ENCODE data around the gene PSMB9. TPM values are rescaled to one million over a fixed set of nuclear protein-coding genes. Genes with fewer than 3 reads are reported as not detected.

Gene PSMB9
- total RNA-seq, 2 donors from 2014 or later, result 43.0 to 66.0 TPM

DNA sequence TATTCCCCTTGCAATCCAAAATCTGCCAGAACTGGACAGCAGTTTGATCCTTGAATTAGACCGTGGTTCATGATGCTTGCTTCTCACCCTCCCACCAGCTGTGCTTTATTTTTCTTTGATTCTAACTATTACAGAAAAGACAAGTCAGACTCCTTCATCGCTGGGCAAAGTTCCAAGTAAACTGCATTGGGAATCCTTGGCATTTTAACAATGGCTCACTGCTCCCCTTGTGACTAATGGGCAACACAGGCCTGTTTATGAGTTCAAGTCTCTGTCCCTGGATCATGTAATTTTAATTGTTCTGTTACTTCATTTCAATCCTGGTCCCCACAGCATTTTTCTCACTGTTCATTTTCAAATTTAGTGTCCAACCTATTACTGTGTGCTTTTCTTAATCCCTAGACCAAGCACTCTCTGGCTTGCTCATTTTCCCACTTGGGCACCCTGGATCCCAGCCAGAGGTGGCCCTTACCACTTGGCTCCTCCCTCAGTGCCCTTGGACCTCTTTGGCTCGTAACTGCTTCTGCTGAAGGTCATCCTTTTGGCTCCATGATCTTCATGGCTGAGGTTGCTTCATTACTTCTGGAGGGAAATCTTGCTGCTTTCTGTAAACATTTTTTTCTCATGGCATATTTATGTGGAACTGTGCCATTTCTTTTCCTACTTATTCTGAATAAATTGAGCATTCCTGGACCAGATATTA is 32.8 kb downstream of the PSMB9 start:
- Histone ChIP-seq H3K27me3 (no peaks in the 10 kb centered on the region), H3K36me3 (no peaks in the 10 kb centered on the region), H3K4me3 (no peak overlapping the region), H3K9me3 (no peaks in the 10 kb centered on the region), H3K9ac (ENCODE audit: low read depth in 2 of 2, low read length in 2 of 2) (no peak overlapping the region), H3K4me1 (no peaks in the 10 kb centered on the region), H3K27ac (no peak overlapping the region)
- TF ChIP-seq, protein P1, sequence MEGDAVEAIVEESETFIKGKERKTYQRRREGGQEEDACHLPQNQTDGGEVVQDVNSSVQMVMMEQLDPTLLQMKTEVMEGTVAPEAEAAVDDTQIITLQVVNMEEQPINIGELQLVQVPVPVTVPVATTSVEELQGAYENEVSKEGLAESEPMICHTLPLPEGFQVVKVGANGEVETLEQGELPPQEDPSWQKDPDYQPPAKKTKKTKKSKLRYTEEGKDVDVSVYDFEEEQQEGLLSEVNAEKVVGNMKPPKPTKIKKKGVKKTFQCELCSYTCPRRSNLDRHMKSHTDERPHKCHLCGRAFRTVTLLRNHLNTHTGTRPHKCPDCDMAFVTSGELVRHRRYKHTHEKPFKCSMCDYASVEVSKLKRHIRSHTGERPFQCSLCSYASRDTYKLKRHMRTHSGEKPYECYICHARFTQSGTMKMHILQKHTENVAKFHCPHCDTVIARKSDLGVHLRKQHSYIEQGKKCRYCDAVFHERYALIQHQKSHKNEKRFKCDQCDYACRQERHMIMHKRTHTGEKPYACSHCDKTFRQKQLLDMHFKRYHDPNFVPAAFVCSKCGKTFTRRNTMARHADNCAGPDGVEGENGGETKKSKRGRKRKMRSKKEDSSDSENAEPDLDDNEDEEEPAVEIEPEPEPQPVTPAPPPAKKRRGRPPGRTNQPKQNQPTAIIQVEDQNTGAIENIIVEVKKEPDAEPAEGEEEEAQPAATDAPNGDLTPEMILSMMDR (IDR thresholded peaks at IDR 0.05), result no peak
- intact Hi-C loops (cut with DNase I), result loop anchor here (5.0 kb wide), 2 partner anchors 45 to 60 kb away; no protein-coding TSS in a partner anchor
- no peak for DNase-seq

DNA sequence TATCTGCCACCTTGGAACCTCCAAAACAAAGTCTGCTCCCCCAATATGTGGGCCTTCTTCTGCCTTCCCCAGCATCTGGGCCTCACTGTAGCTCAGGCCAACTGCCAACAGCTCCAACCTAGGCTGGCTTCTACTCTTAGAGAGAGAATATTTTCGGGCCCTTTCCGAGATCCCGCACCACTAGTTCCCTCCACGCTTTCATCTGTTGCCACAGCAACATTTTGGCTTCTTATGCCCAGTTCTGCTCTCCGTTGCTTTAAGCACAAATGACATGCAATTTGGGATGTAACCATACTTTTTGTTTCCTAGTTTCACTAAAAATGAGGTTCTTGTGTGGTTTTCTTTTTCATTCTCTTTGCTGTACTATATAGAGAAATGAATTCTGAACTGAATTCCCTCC is 33.6 kb downstream of the PSMB9 start:
- H3K27me3 ChIP-seq, result no peaks in the 10 kb centered on the region
- TF ChIP-seq, protein P1 (IDR thresholded peaks at IDR 0.05), result no peak
- no peaks in the 10 kb centered on the region for H3K9me3 ChIP-seq
- DNase-seq, result no peak
- no peaks in the 10 kb centered on the region for H3K4me1 ChIP-seq
- H3K4me3 ChIP-seq, result no peak overlapping the region
- no peak overlapping the region for H3K27ac ChIP-seq
- no peak overlapping the region for H3K9ac ChIP-seq (ENCODE audit: low read depth in 2 of 2, low read length in 2 of 2)
- intact Hi-C loops (cut with DNase I), result loop anchor here (5.0 kb wide), 2 partner anchors 45 to 60 kb away; no protein-coding TSS in a partner anchor
- no peaks in the 10 kb centered on the region for H3K36me3 ChIP-seq

DNA sequence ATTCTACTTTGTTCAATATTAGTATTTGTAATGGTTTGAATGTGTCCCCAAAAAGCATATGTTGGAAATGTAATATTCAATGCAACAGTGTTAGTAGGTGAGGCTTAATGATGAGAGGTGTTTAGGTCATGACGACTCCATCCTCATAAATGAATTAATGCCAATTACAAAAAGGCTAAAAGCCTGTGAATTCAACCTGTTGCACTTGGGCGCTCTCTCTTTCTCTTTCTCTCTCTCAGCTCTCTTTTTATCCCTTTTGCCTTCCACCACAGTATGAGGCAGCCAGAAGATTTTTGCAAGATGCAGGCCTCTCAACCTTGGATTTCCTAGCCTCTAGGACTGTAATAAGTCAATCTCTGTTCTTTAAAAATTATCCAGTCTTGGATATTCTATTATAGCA is 34.6 kb downstream of the PSMB9 start:
- intact Hi-C loops (cut with DNase I), result loop anchor here (5.0 kb wide), 2 partner anchors 44 to 59 kb away; no protein-coding TSS in a partner anchor
- Histone ChIP-seq H3K9me3 (no peaks in the 10 kb centered on the region), H3K36me3 (no peaks in the 10 kb centered on the region), H3K27ac (no peak overlapping the region), H3K4me1 (no peaks in the 10 kb centered on the region), H3K27me3 (no peaks in the 10 kb centered on the region), H3K9ac (ENCODE audit: low read depth in 2 of 2, low read length in 2 of 2) (no peak overlapping the region), H3K4me3 (no peak overlapping the region)
- TF ChIP-seq, protein P1 (IDR thresholded peaks at IDR 0.05), result no peak
- no peak for DNase-seq

DNA sequence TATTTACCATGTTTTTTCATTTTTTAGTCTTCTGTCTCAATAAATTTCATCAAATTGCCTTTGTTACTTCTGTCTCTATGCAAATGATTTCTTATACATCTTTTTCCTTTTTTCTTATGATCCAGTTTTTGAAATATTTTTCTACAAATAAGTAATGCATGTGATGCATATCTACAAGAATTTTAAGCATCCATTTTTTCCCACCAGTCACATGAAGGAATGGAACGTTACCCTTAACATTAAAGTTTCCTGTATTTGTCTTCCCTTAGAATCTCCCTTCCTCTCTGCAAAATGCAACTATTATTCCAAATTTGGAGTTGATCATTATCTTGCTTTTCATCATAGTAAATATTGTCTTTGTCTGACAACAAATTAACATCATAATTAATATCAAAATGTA is 35.5 kb downstream of the PSMB9 start:
- no peak overlapping the region for H3K4me3 ChIP-seq
- no peaks in the 10 kb centered on the region for H3K4me1 ChIP-seq
- no peak overlapping the region for H3K9ac ChIP-seq (ENCODE audit: low read depth in 2 of 2, low read length in 2 of 2)
- no peak overlapping the region for H3K27ac ChIP-seq
- H3K27me3 ChIP-seq, result no peaks in the 10 kb centered on the region
- intact Hi-C loops (cut with DNase I), result loop anchor here (5.0 kb wide), 2 partner anchors 43 to 58 kb away; no protein-coding TSS in a partner anchor
- no peaks in the 10 kb centered on the region for H3K9me3 ChIP-seq
- no peaks in the 10 kb centered on the region for H3K36me3 ChIP-seq
- DNase-seq, result no peak
- TF ChIP-seq, protein P1 (IDR thresholded peaks at IDR 0.05), result no peak

DNA sequence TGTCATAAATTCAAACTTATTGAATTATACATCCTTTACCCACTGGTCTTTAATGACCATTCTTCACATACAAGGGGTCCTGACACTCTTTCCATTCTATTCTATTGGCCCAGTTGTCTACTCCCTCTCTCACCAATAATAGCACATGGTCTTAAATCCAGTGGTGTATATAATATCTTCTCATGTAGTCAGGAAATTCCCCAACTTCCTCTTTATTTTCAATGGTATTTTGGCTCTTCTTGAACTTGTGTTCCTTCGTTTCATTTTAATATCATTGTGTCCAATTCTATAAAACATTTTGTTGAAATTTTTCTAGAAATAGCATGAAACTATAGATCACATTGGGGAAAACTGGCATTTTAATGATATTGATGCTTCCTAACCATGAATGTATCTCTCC is 36.8 kb downstream of the PSMB9 start:
- no peaks in the 10 kb centered on the region for H3K4me1 ChIP-seq
- intact Hi-C loops (cut with DNase I), result no loop called here

More for the DNA sequence above, 36.8 kb downstream of the PSMB9 start:
- Histone ChIP-seq H3K9me3 (no peaks in the 10 kb centered on the region), H3K4me3 (no peak overlapping the region), H3K27me3 (no peaks in the 10 kb centered on the region), H3K9ac (ENCODE audit: low read depth in 2 of 2, low read length in 2 of 2) (no peak overlapping the region), H3K36me3 (no peaks in the 10 kb centered on the region), H3K27ac (no peak overlapping the region)
- TF ChIP-seq, protein P1 (IDR thresholded peaks at IDR 0.05), result no peak
- no peak for DNase-seq
